A673 (cell line): ENCODE data around the gene AKNA.

Source experiments
- CTCF ChIP-seq: fragments of 300-800, 200-600 bp; sonication (generic); conservative IDR thresholded peaks from 2 replicates; pipeline ENCODE4 v1.5.1; 2017; ENCODE audit warnings: low read depth, mild to moderate bottlenecking, antibody characterized with exemption, low read length, moderate library complexity, mixed read lengths
- EZH2 ChIP-seq: fragments of 200-600 bp; sonication (generic); IDR thresholded peaks from 2 replicates; pipeline ENCODE4 v1.6.1; 2017; ENCODE audit warnings: borderline replicate concordance, low read depth, mild to moderate bottlenecking, mixed read lengths, antibody characterized with exemption, low read length; ENCODE audit not compliant: poor library complexity, severe bottlenecking

- TF ChIP-seq CTCF (no peak), EZH2 (no peak)
Measured at GRCh38 chr9:114421147-114421546, 33.4 kb upstream of the AKNA start.
